ENCODE measurements around the gene IL12RB1. TPM values are rescaled to one million over a fixed set of nuclear protein-coding genes. Genes with fewer than 3 reads are reported as not detected.

The IL12RB1 gene
- total and polyA plus RNA-seq, 10 donors: 9.9 to 31.6 (median 24.2) TPM

DNA sequence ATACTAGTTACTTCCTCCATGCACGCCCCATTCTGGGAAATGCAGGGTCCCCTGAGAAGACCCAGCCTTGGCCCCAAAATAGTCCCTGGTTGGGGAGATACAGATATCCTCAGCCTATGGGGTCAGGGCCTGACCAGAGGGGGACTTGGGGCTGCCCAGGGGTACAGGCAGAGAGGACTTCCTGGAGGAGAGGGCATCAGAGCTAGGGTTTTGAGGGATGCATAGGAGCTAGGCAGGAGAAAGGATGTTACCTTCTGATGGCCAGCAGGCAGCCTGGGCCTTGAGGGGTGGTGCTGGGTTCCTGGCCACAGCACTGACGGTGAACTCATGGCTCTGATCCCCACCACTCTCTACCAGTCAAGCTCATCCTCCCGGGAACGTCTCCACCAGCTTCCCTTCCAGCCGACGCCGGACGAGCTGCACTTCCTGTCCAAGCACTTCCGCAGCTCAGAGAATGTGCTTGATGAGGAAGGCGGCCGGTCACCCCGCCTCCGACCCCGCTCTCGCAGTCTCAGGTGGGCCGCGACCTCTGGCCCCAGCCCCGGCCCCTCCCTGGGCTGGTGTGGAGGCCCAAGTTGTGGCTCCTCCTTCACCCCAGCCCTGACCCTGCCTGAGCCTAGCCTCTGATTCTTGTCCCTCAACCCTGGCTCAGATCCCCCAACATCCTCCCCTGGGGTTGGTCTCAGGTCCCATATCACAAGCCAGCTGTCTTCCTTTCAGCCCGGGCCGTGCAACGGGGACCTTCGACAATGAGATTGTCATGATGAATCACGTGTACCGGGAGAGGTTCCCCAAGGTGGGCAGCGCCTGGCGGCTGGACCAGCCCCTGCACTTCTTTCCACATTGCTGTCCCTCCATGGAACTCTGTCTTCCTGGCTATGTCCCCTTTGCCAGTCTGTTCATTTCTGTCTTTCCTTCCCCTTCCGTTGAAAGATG lies 36.4 kb upstream of the IL12RB1 start:
- WGBS, 5 donors: 61 to 75% (median 72%) methylated on average over 18 to 27 of the region's 27 CpGs
- no peak for DNase-seq
- H3K36me3 ChIP-seq: peaks cover 0 to 80% (median 61%) of the 10 kb centered on the region in 6 donors
- peak; percentile 32 to 68 (median 51) for TF ChIP-seq POLR2AphosphoS5 (IDR thresholded peaks at IDR 0.05)
- TF ChIP-seq, protein P1, sequence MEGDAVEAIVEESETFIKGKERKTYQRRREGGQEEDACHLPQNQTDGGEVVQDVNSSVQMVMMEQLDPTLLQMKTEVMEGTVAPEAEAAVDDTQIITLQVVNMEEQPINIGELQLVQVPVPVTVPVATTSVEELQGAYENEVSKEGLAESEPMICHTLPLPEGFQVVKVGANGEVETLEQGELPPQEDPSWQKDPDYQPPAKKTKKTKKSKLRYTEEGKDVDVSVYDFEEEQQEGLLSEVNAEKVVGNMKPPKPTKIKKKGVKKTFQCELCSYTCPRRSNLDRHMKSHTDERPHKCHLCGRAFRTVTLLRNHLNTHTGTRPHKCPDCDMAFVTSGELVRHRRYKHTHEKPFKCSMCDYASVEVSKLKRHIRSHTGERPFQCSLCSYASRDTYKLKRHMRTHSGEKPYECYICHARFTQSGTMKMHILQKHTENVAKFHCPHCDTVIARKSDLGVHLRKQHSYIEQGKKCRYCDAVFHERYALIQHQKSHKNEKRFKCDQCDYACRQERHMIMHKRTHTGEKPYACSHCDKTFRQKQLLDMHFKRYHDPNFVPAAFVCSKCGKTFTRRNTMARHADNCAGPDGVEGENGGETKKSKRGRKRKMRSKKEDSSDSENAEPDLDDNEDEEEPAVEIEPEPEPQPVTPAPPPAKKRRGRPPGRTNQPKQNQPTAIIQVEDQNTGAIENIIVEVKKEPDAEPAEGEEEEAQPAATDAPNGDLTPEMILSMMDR (IDR thresholded peaks at IDR 0.05 in 8 of 11, conservative IDR thresholded peaks at IDR 0.05 in 3 of 11): no peak
- no peak overlapping the region for H3K4me3 ChIP-seq
- intact Hi-C loops (cut with DNase I; ENCODE audit: low total_unique reads): no loop called here
- peak overlapping the region in 4 of 8 donors; percentile 18 to 37 (median 28) for H3K27ac ChIP-seq
- H3K4me1 ChIP-seq: peaks cover 15 to 82% (median 27%) of the 10 kb centered on the region in 6 donors
- H3K9me3 ChIP-seq: no peaks in the 10 kb centered on the region
- H3K27me3 ChIP-seq (replicated peaks in 1 of 7): no peaks in the 10 kb centered on the region

DNA sequence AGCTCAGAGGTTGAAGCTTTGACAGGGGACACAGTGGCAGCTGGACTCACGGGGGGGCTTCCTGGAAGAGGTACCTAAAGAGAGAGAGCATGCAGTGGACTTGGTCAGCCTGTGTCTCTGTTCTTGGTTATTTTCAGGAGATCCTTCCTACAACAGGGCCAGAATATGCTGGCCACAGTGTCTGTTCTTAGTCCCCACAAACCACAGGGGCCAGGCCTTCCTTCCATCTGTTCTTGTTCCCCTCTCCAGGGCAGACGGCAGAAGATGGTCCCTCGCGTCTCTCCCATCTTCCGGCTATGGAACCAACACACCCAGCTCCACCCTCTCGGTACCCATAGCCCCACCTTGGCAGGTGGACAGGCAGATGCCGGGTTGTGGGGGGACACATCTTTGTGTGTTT lies 35.7 kb upstream of the IL12RB1 start:
- intact Hi-C loops (cut with DNase I; ENCODE audit: low total_unique reads): no loop called here
- Histone ChIP-seq H3K27ac (peak overlapping the region in 1 of 8 donors; percentile 23), H3K36me3 (peaks cover 0 to 73% (median 55%) of the 10 kb centered on the region in 6 donors), H3K9me3 (no peaks in the 10 kb centered on the region), H3K27me3 (replicated peaks in 1 of 7) (no peaks in the 10 kb centered on the region), H3K4me1 (peaks cover 17 to 81% (median 29%) of the 10 kb centered on the region in 6 donors), H3K4me3 (no peak overlapping the region)
- 80 to 93% (median 83%) methylated on average over 7 of the region's 7 CpGs for WGBS, 5 donors
- TF ChIP-seq POLR2AphosphoS5 (IDR thresholded peaks at IDR 0.05) (no peak), POLR2A (IDR thresholded peaks at IDR 0.05) (no peak)
- TF ChIP-seq, protein P1 (IDR thresholded peaks at IDR 0.05 in 8 of 11, conservative IDR thresholded peaks at IDR 0.05 in 3 of 11): no peak
- DNase-seq: no peak

DNA sequence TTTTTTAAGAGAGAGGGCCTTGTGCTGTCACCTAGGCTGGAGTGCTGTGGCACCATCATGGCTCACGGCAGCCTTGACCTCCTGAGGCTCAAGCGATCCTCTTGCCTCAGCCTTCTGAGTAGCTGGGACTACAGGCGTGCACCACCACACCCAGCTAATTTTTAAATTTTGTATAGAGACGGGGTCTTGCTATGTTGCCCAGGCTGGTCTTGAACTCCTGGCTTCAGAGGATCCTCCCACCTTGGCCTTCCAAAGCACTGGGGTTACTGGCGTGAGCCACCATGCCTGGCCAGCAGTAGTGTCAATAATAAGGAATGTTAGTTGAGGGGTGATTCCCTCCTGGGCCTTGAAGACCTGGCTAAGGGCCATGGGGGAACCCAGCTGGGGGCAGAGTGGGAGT lies 34.4 kb upstream of the IL12RB1 start:
- Histone ChIP-seq H3K27me3 (replicated peaks in 1 of 7) (no peaks in the 10 kb centered on the region), H3K27ac (peak overlapping the region in 2 of 8 donors; percentile 33 to 88), H3K36me3 (peaks cover 0 to 61% (median 48%) of the 10 kb centered on the region in 6 donors), H3K4me1 (peaks cover 22 to 83% (median 35%) of the 10 kb centered on the region in 6 donors), H3K9me3 (no peaks in the 10 kb centered on the region), H3K4me3 (no peak overlapping the region)
- intact Hi-C loops (cut with DNase I; ENCODE audit: low total_unique reads): no loop called here
- 94 to 100% (median 95%) methylated on average over 5 of the region's 5 CpGs for WGBS, 5 donors
- no peak for DNase-seq
- TF ChIP-seq, protein P1 (IDR thresholded peaks at IDR 0.05 in 8 of 11, conservative IDR thresholded peaks at IDR 0.05 in 3 of 11): no peak
- TF ChIP-seq POLR2AphosphoS5 (IDR thresholded peaks at IDR 0.05): no peak
- no peak for TF ChIP-seq POLR2A (IDR thresholded peaks at IDR 0.05)

DNA sequence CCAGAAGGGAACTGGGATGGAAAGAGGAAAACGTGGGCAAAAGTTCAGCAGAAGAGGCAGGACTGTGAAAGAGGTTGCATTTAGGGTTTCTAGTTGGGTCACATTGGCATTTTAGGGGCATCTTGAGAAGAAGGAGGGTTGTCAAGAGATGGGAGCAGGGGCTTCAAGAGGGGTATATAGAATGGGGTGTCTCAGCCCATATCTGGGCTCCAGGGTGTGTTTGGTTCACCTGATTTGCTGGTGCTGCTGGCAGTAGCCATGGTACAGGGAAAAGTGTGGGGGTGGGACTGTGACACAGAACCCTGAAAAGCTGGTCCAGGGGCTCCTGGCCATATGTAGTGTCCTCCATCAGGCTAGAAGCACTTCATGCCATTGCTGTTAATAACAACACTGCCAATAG lies 33.4 kb upstream of the IL12RB1 start:
- Histone ChIP-seq H3K36me3 (peaks cover 0 to 61% (median 39%) of the 10 kb centered on the region in 6 donors), H3K9me3 (no peaks in the 10 kb centered on the region), H3K4me3 (peak overlapping the region in 3 of 8 donors; percentile 74 to 85 (median 83)), H3K4me1 (peaks cover 22 to 81% (median 35%) of the 10 kb centered on the region in 6 donors), H3K27me3 (replicated peaks in 1 of 7) (no peaks in the 10 kb centered on the region), H3K27ac (peak overlapping the region in 7 of 8 donors; percentile 6 to 88 (median 87))
- TF ChIP-seq, protein P1 (IDR thresholded peaks at IDR 0.05 in 8 of 11, conservative IDR thresholded peaks at IDR 0.05 in 3 of 11): no peak
- TF ChIP-seq POLR2AphosphoS5 (IDR thresholded peaks at IDR 0.05) (no peak), POLR2A (IDR thresholded peaks at IDR 0.05) (no peak)
- no peak for DNase-seq
- intact Hi-C loops (cut with DNase I; ENCODE audit: low total_unique reads): no loop called here
- 49 to 81% (median 63%) methylated on average over 1 of the region's 1 CpG for WGBS, 5 donors
